Lower leg skin (tissue), 4 donors: Measurements from ENCODE around the gene PDE6A. TPM values are rescaled to one million over a fixed set of nuclear protein-coding genes. Genes with fewer than 3 reads are reported as not detected.

Source experiments
- DNase-seq, 2 donors: peaks; one replicate each; pipeline ENCODE4 v3.0.0-alpha.2; 2019; ENCODE audit warnings: low spot score in 2 of 2
- H3K4me3 ChIP-seq: fragments of 200-600 bp; sonication (generic); 2 replicates; pipeline ENCODE4 v1.5.1; 2017; ENCODE audit warnings: mild to moderate bottlenecking, low read depth; ENCODE audit not compliant: poor library complexity, severe bottlenecking
- POLR2A ChIP-seq, 2 donors: fragments of 450-650 bp; IDR thresholded peaks; one replicate each; pipeline ENCODE4 v1.6.1; 2016 to 2017; ENCODE audit warnings: antibody characterized with exemption in 2 of 2, mild to moderate bottlenecking in 1 of 2, moderate library complexity in 1 of 2
- WGBS, 2 donors: methylation state at CpG; one replicate each; pipeline ENCODE4 v1.1.5; 2018; 5-methylcytosine and 5-hydroxymethylcytosine counted together
- intact Hi-C: fragments of 100-400 bp; cut with DNase I; formaldehyde crosslinking; loops from one replicate; pipeline ENCODE4 v1.15.0; 2023; ENCODE audit warnings: low total_unique reads
- total RNA-seq, 4 donors: library from RNA; depleted of rRNA; stranded (reverse); fragments of >200 nt; gene quantifications; one replicate each; pipeline ENCODE4 v1.1.0, GENCODE V29; 2016
- TF ChIP-seq, protein P1 (sequence below), 3 donors: fragments of 450-650 bp; IDR thresholded peaks; one replicate each; pipeline ENCODE4 v1.5.1; 2016; ENCODE audit warnings: antibody characterized with exemption in 3 of 3, mild to moderate bottlenecking in 3 of 3, moderate library complexity in 2 of 3

Gene PDE6A
- total RNA-seq, 4 donors from 2014 or later: 0.04 to 1.0 (median 0.49) TPM; not detected in 1

DNA sequence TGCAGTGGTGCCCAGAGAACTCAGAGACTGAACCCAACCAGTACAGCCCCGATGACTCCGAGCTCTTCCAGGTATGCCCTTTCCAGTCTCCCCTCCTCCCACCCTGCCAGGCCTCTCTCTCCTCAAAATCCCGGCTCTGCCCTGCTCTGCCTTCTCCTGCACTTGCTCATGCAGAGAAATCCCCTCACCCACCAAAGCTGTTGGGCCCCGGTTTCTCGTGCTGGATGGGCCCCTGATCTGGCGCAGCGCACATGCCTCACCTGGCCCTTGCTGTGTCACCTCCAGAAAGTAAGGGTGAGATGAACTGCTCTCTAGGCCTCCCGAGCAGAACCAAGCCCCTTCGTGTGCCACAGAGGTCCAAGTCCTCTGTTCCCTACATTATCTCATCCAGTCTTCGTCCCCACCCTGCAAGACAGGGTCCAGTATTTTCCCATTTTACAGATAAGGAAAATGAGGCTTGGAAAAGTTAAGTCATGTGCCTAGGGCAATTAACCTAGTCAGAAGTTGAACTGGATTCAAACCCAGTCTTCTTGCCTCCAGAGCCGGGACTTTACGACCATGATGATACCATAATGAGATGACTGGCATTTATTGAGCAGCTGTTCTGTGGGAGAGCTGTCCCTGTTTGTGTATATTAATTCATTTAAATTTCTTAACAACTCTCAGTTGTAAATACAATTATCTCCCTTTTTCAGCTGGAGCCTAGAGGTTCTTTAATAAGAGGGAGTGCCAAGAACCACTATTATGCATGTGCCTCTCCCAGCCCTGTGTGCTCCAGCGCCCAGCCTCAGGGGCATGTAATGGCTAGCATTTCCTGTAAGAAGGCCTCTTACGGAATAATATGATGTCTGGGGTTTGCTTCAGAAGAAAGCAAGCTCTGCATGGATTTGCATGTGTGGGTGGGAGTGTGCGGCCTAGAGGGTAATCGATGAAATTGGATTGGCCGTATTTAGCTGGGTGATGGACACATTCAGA, 123.8 kb downstream of the PDE6A start:
- H3K4me3 ChIP-seq: no peak overlapping the region
- TF ChIP-seq, protein P1, sequence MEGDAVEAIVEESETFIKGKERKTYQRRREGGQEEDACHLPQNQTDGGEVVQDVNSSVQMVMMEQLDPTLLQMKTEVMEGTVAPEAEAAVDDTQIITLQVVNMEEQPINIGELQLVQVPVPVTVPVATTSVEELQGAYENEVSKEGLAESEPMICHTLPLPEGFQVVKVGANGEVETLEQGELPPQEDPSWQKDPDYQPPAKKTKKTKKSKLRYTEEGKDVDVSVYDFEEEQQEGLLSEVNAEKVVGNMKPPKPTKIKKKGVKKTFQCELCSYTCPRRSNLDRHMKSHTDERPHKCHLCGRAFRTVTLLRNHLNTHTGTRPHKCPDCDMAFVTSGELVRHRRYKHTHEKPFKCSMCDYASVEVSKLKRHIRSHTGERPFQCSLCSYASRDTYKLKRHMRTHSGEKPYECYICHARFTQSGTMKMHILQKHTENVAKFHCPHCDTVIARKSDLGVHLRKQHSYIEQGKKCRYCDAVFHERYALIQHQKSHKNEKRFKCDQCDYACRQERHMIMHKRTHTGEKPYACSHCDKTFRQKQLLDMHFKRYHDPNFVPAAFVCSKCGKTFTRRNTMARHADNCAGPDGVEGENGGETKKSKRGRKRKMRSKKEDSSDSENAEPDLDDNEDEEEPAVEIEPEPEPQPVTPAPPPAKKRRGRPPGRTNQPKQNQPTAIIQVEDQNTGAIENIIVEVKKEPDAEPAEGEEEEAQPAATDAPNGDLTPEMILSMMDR (IDR thresholded peaks at IDR 0.05): no peak
- TF ChIP-seq POLR2A (IDR thresholded peaks at IDR 0.05): no peak
- intact Hi-C loops: no loop called here
- no peak for DNase-seq
- WGBS, 2 donors: 71 to 76% methylated on average over 17 of the region's 17 CpGs

DNA sequence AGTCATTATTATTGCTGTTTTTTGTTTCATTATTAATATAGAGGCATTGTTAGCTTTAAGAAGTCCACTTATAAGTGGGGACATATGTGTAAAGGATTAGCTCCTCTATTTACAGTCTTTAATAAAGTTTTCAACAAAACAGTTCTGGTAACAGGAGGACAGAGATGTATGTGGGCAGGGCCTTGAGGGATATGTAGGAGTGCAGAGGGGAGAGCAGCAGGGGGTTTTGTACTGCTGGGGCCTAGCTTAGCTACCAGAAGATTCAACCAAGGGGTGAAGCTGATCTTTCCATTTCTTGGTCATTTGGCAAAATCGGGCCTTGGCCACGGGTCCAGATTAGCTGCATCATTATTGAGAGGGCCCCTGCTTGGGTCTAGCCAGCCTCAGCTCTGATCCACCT, 124.6 kb downstream of the PDE6A start:
- DNase-seq: no peak
- TF ChIP-seq, protein P1 (IDR thresholded peaks at IDR 0.05): no peak
- no peak for TF ChIP-seq POLR2A (IDR thresholded peaks at IDR 0.05)
- WGBS, 2 donors: 76 to 83% methylated on average over 2 of the region's 2 CpGs
- no peak overlapping the region for H3K4me3 ChIP-seq
- intact Hi-C loops: no loop called here

DNA sequence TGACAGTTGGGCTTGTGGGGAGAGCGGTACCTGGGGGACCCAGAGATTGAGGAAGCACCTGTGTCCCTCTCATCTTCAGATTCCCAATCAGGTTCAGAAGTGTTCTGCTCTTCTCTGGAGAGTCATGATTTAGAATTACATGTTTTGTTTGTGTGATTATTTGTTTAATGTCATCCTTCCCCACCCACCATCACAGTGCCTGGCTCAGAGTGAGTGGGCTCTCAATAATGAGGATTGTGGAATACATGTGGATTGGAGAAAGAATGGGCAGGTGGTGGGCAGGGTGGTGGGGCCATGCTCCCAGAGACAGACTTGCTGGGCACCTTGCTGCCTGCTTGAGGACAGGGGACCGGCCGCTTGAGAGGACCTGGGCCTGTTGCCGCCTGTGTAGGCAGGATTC, 126.5 kb downstream of the PDE6A start:
- TF ChIP-seq, protein P1 (IDR thresholded peaks at IDR 0.05): no peak
- TF ChIP-seq POLR2A (IDR thresholded peaks at IDR 0.05): no peak
- intact Hi-C loops: no loop called here
- no peak overlapping the region for H3K4me3 ChIP-seq
- WGBS, 2 donors: 63 to 72% methylated on average over 4 of the region's 4 CpGs
- no peak for DNase-seq

DNA sequence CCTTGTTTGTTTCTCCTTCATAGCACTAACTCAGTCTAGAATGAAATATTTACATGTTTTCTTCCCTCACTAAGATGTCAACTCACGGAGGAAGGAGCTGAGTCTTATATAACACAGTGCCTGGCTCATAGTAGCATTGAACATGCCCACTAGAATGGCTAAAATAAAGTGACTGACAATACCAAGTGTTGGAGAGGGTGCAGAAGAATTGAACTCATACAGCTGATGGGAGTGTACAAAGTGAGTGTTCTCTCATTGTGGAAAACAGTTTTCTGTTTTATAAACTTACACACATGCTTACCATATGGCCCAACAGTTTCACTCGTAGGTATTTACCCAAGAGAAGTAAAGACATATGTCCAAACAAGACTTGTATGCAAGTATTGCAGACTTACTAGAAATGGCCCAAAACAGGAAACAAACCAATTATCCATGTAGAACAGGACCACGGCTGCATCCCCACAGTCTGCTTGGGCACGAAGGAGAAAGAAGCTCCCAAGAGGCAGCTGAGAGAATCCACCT, 127.0 kb downstream of the PDE6A start:
- no peak overlapping the region for H3K4me3 ChIP-seq
- TF ChIP-seq POLR2A (IDR thresholded peaks at IDR 0.05): no peak
- TF ChIP-seq, protein P1 (IDR thresholded peaks at IDR 0.05): no peak
- no peak for DNase-seq
- 76 to 79% methylated on average over 4 of the region's 4 CpGs for WGBS, 2 donors
- intact Hi-C loops: no loop called here

DNA sequence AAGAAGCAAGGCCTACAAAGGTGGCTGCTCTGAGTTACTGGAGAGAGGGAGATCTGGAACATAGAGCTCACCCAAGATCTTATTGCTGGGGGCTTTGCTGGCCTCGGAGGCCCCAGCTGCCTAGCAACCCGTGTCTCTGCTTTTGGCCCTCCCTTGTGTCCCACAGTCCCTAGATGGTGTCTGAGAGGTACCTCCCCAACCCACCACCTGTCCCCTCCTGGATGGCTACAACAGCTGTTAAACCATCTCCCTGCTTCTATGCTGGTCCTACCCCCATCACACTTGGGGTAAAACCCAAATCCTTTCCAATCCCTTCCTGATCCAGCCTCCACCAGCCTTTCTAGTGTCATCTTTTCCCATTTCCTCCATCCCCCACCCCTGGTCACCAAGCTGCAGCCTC, 127.9 kb downstream of the PDE6A start:
- TF ChIP-seq, protein P1 (IDR thresholded peaks at IDR 0.05): no peak
- TF ChIP-seq POLR2A (IDR thresholded peaks at IDR 0.05): no peak
- intact Hi-C loops: no loop called here
- no peak overlapping the region for H3K4me3 ChIP-seq
- no peak for DNase-seq
- WGBS, 2 donors: 55 to 89% methylated on average over 2 of the region's 2 CpGs
